Measurements from ENCODE around the gene DOCK3. TPM values are rescaled to one million over a fixed set of nuclear protein-coding genes. Genes with fewer than 3 reads are reported as not detected.
"Not testable (repeated sequence)": the region's sequence is repeated elsewhere in the genome, so short reads cannot be mapped to it uniquely, and the experiment has no call there.

The DOCK3 gene
- total RNA-seq, 1 donor from 2014 or later, result 0.52 TPM

GRCh38 chr3:50807266-50807665, 132.5 kb downstream of the DOCK3 start:
- no peaks in the 10 kb centered on the region for H3K27me3 ChIP-seq (ENCODE audit: control insufficient read depth in 3 of 3, insufficient read depth in 3 of 3, low read length in 3 of 3)
- no peaks in the 10 kb centered on the region for H3K9me3 ChIP-seq (ENCODE audit: control insufficient read depth in 3 of 3, low read length in 3 of 3)
- no peaks in the 10 kb centered on the region for H3K4me1 ChIP-seq (ENCODE audit: control insufficient read depth in 3 of 3, insufficient read depth in 3 of 3, low read length in 3 of 3)
- H3K4me3 ChIP-seq (ENCODE audit: low read length in 3 of 3), result no peak overlapping the region
- no peak overlapping the region for H3K27ac ChIP-seq (ENCODE audit: low read depth, low read length)
- no peak overlapping the region for H3K9ac ChIP-seq (ENCODE audit: low read depth in 1 of 3, low read length in 3 of 3)
- no peaks in the 10 kb centered on the region for H3K36me3 ChIP-seq (ENCODE audit: control insufficient read depth in 3 of 3, insufficient read depth in 3 of 3, low read length in 3 of 3)

GRCh38 chr3:50811893-50812292, 137.2 kb downstream of the DOCK3 start:
- H3K4me1 ChIP-seq (ENCODE audit: control insufficient read depth in 3 of 3, insufficient read depth in 3 of 3, low read length in 3 of 3), result no peaks in the 10 kb centered on the region
- H3K27ac ChIP-seq (ENCODE audit: low read depth, low read length), result no peak overlapping the region
- no peaks in the 10 kb centered on the region for H3K27me3 ChIP-seq (ENCODE audit: control insufficient read depth in 3 of 3, insufficient read depth in 3 of 3, low read length in 3 of 3)
- H3K36me3 ChIP-seq (ENCODE audit: control insufficient read depth in 3 of 3, insufficient read depth in 3 of 3, low read length in 3 of 3), result no peaks in the 10 kb centered on the region
- no peak overlapping the region for H3K9ac ChIP-seq (ENCODE audit: low read depth in 1 of 3, low read length in 3 of 3)
- H3K4me3 ChIP-seq (ENCODE audit: low read length in 3 of 3), result no peak overlapping the region
- no peaks in the 10 kb centered on the region for H3K9me3 ChIP-seq (ENCODE audit: control insufficient read depth in 3 of 3, low read length in 3 of 3)

GRCh38 chr3:50815844-50816243, 141.1 kb downstream of the DOCK3 start:
- H3K4me1 ChIP-seq (ENCODE audit: control insufficient read depth in 3 of 3, insufficient read depth in 3 of 3, low read length in 3 of 3), result no peaks in the 10 kb centered on the region
- H3K9me3 ChIP-seq (ENCODE audit: control insufficient read depth in 3 of 3, low read length in 3 of 3), result no peaks in the 10 kb centered on the region
- H3K4me3 ChIP-seq (ENCODE audit: low read length in 3 of 3), result no peak overlapping the region
- no peak overlapping the region for H3K9ac ChIP-seq (ENCODE audit: low read depth in 1 of 3, low read length in 3 of 3)
- H3K27ac ChIP-seq (ENCODE audit: low read depth, low read length), result no peak overlapping the region
- H3K36me3 ChIP-seq (ENCODE audit: control insufficient read depth in 3 of 3, insufficient read depth in 3 of 3, low read length in 3 of 3), result no peaks in the 10 kb centered on the region
- H3K27me3 ChIP-seq (ENCODE audit: control insufficient read depth in 3 of 3, insufficient read depth in 3 of 3, low read length in 3 of 3), result no peaks in the 10 kb centered on the region

GRCh38 chr3:50816894-50817293, 142.2 kb downstream of the DOCK3 start:
- no peaks in the 10 kb centered on the region for H3K36me3 ChIP-seq (ENCODE audit: control insufficient read depth in 3 of 3, insufficient read depth in 3 of 3, low read length in 3 of 3)
- no peak overlapping the region for H3K9ac ChIP-seq (ENCODE audit: low read depth in 1 of 3, low read length in 3 of 3)
- H3K4me3 ChIP-seq (ENCODE audit: low read length in 3 of 3), result no peak overlapping the region
- no peaks in the 10 kb centered on the region for H3K4me1 ChIP-seq (ENCODE audit: control insufficient read depth in 3 of 3, insufficient read depth in 3 of 3, low read length in 3 of 3)
- H3K27ac ChIP-seq (ENCODE audit: low read depth, low read length), result no peak overlapping the region
- no peaks in the 10 kb centered on the region for H3K27me3 ChIP-seq (ENCODE audit: control insufficient read depth in 3 of 3, insufficient read depth in 3 of 3, low read length in 3 of 3)
- H3K9me3 ChIP-seq (ENCODE audit: control insufficient read depth in 3 of 3, low read length in 3 of 3), result no peaks in the 10 kb centered on the region

GRCh38 chr3:50817756-50818529, 143.2 kb downstream of the DOCK3 start:
- H3K9me3 ChIP-seq (ENCODE audit: control insufficient read depth in 3 of 3, low read length in 3 of 3), result no peaks in the 10 kb centered on the region
- no peak overlapping the region for H3K9ac ChIP-seq (ENCODE audit: low read depth in 1 of 3, low read length in 3 of 3)
- H3K27me3 ChIP-seq (ENCODE audit: control insufficient read depth in 3 of 3, insufficient read depth in 3 of 3, low read length in 3 of 3), result no peaks in the 10 kb centered on the region
- H3K4me3 ChIP-seq (ENCODE audit: low read length in 3 of 3), result no peak overlapping the region
- no peak overlapping the region for H3K27ac ChIP-seq (ENCODE audit: low read depth, low read length)
- H3K36me3 ChIP-seq (ENCODE audit: control insufficient read depth in 3 of 3, insufficient read depth in 3 of 3, low read length in 3 of 3), result no peaks in the 10 kb centered on the region
- H3K4me1 ChIP-seq (ENCODE audit: control insufficient read depth in 3 of 3, insufficient read depth in 3 of 3, low read length in 3 of 3), result no peaks in the 10 kb centered on the region

GRCh38 chr3:50819882-50820281, 145.2 kb downstream of the DOCK3 start:
- Histone ChIP-seq H3K27ac (ENCODE audit: low read depth, low read length) (no peak overlapping the region), H3K4me3 (ENCODE audit: low read length in 3 of 3) (no peak overlapping the region), H3K27me3 (ENCODE audit: control insufficient read depth in 3 of 3, insufficient read depth in 3 of 3, low read length in 3 of 3) (no peaks in the 10 kb centered on the region), H3K9ac (ENCODE audit: low read depth in 1 of 3, low read length in 3 of 3) (no peak overlapping the region), H3K9me3 (ENCODE audit: control insufficient read depth in 3 of 3, low read length in 3 of 3) (no peaks in the 10 kb centered on the region), H3K4me1 (ENCODE audit: control insufficient read depth in 3 of 3, insufficient read depth in 3 of 3, low read length in 3 of 3) (no peaks in the 10 kb centered on the region), H3K36me3 (ENCODE audit: control insufficient read depth in 3 of 3, insufficient read depth in 3 of 3, low read length in 3 of 3) (no peaks in the 10 kb centered on the region)

- no peak overlapping the region for H3K9ac ChIP-seq (ENCODE audit: low read depth in 1 of 3, low read length in 3 of 3)
- H3K4me1 ChIP-seq (ENCODE audit: control insufficient read depth in 3 of 3, insufficient read depth in 3 of 3, low read length in 3 of 3), result no peaks in the 10 kb centered on the region
- no peaks in the 10 kb centered on the region for H3K9me3 ChIP-seq (ENCODE audit: control insufficient read depth in 3 of 3, low read length in 3 of 3)
- H3K27me3 ChIP-seq (ENCODE audit: control insufficient read depth in 3 of 3, insufficient read depth in 3 of 3, low read length in 3 of 3), result no peaks in the 10 kb centered on the region
- no peak overlapping the region for H3K27ac ChIP-seq (ENCODE audit: low read depth, low read length)
- no peaks in the 10 kb centered on the region for H3K36me3 ChIP-seq (ENCODE audit: control insufficient read depth in 3 of 3, insufficient read depth in 3 of 3, low read length in 3 of 3)
- H3K4me3 ChIP-seq (ENCODE audit: low read length in 3 of 3), result no peak overlapping the region
These were observed 151.1 kb downstream of the DOCK3 start for GRCh38 chr3:50825841-50826240.

GRCh38 chr3:50830451-50830850, 155.7 kb downstream of the DOCK3 start:
- Histone ChIP-seq H3K9me3 (ENCODE audit: control insufficient read depth in 3 of 3, low read length in 3 of 3) (no peaks in the 10 kb centered on the region), H3K9ac (ENCODE audit: low read depth in 1 of 3, low read length in 3 of 3) (no peak overlapping the region), H3K27ac (ENCODE audit: low read depth, low read length) (no peak overlapping the region), H3K27me3 (ENCODE audit: control insufficient read depth in 3 of 3, insufficient read depth in 3 of 3, low read length in 3 of 3) (no peaks in the 10 kb centered on the region), H3K4me3 (ENCODE audit: low read length in 3 of 3) (no peak overlapping the region), H3K4me1 (ENCODE audit: control insufficient read depth in 3 of 3, insufficient read depth in 3 of 3, low read length in 3 of 3) (no peaks in the 10 kb centered on the region), H3K36me3 (ENCODE audit: control insufficient read depth in 3 of 3, insufficient read depth in 3 of 3, low read length in 3 of 3) (no peaks in the 10 kb centered on the region)

GRCh38 chr3:50831009-50831408, 156.3 kb downstream of the DOCK3 start:
- not testable (repeated sequence) for H3K36me3 ChIP-seq (ENCODE audit: control insufficient read depth in 3 of 3, insufficient read depth in 3 of 3, low read length in 3 of 3); H3K27me3 ChIP-seq (ENCODE audit: control insufficient read depth in 3 of 3, insufficient read depth in 3 of 3, low read length in 3 of 3); H3K4me3 ChIP-seq (ENCODE audit: low read length in 3 of 3); H3K4me1 ChIP-seq (ENCODE audit: control insufficient read depth in 3 of 3, insufficient read depth in 3 of 3, low read length in 3 of 3); H3K9me3 ChIP-seq (ENCODE audit: control insufficient read depth in 3 of 3, low read length in 3 of 3); H3K9ac ChIP-seq (ENCODE audit: low read depth in 1 of 3, low read length in 3 of 3); H3K27ac ChIP-seq (ENCODE audit: low read depth, low read length)

- no peaks in the 10 kb centered on the region for H3K27me3 ChIP-seq (ENCODE audit: control insufficient read depth in 3 of 3, insufficient read depth in 3 of 3, low read length in 3 of 3)
- no peaks in the 10 kb centered on the region for H3K4me1 ChIP-seq (ENCODE audit: control insufficient read depth in 3 of 3, insufficient read depth in 3 of 3, low read length in 3 of 3)
- no peak overlapping the region for H3K4me3 ChIP-seq (ENCODE audit: low read length in 3 of 3)
- H3K27ac ChIP-seq (ENCODE audit: low read depth, low read length), result no peak overlapping the region
- no peaks in the 10 kb centered on the region for H3K36me3 ChIP-seq (ENCODE audit: control insufficient read depth in 3 of 3, insufficient read depth in 3 of 3, low read length in 3 of 3)
- no peak overlapping the region for H3K9ac ChIP-seq (ENCODE audit: low read depth in 1 of 3, low read length in 3 of 3)
- H3K9me3 ChIP-seq (ENCODE audit: control insufficient read depth in 3 of 3, low read length in 3 of 3), result no peaks in the 10 kb centered on the region
These were observed 166.3 kb downstream of the DOCK3 start for GRCh38 chr3:50840983-50841489.
